HepG2 (cell line): ENCODE data around the gene OR4D9. TPM values are rescaled to one million over a fixed set of nuclear protein-coding genes. Genes with fewer than 3 reads are reported as not detected.

Source experiments
- ATAC-seq: fragments of 200-7000 bp; cut with Tn5 transposase; 3 replicates; pipeline ENCODE4 v1.9.1; 2020; ENCODE audit warnings: mild to moderate bottlenecking, moderate library complexity
- BruUV-seq: library from RNA; stranded (reverse); fragments of 400-500 nt; replicated peaks from 2 replicates; lab custom pipeline; 2021; lab: Mats Ljungman, UMichigan
- CTCF ChIA-PET: fragments of 300-600 bp; formaldehyde crosslinking; extraction: SDS; loops from one replicate; lab custom pipeline; 2021; ENCODE audit warnings: low total read pairs, inconsistent platforms, low intra/inter-chr PET ratio; lab: Yijun Ruan, JAX
- POLR2A ChIA-PET: fragments of 350-600 bp; sonication (Branson Sonifier 250); formaldehyde crosslinking; loops from one replicate; lab custom pipeline; 2020; ENCODE audit warnings: antibody characterized with exemption, inconsistent platforms; lab: Yijun Ruan, JAX
- DNase-seq: peaks from one replicate; pipeline ENCODE4 v3.0.0-alpha.2; 2015; ENCODE audit warnings: low spot score
- FAIRE-seq: peaks from 3 replicates; lab custom pipeline; 2011; peaks lifted over from hg19 to GRCh38; lab: Jason Lieb, UNC
- H2AFZ ChIP-seq: one replicate; pipeline ENCODE4 v1.6.1; 2011; ENCODE audit warnings: low read length, inconsistent platforms
- H3K27ac ChIP-seq: fragments of 300-600 bp; 3 replicates; pipeline ENCODE4 v1.8.0; 2011; ENCODE audit warnings: mixed run types, mild to moderate bottlenecking, mixed read lengths, low read length, inconsistent platforms; ENCODE audit not compliant: insufficient read depth; ENCODE audit errors: extremely low read length
- H3K27me3 ChIP-seq, 2 experiments: fragments of 200-600 bp in 1 of 2; 2 replicates in 1 of 2; 3 replicates in 1 of 2; pipeline versions ENCODE4 v1.6.0 to v1.8.0; 2011; ENCODE audit warnings: low read length in 2 of 2, mild to moderate bottlenecking in 2 of 2, moderate library complexity in 2 of 2, inconsistent platforms in 1 of 2; ENCODE audit not compliant: insufficient read depth in 2 of 2, control insufficient read depth in 1 of 2
- H3K36me3 ChIP-seq, 2 experiments: fragments of 200-600 bp in 1 of 2; replicated peaks in 1 of 2; 2 replicates in 1 of 2; 3 replicates in 1 of 2; pipeline versions ENCODE4 v1.5.1 to v1.8.0; 2011; ENCODE audit warnings: low read length in 2 of 2, inconsistent platforms in 1 of 2; ENCODE audit not compliant: insufficient read depth in 2 of 2, control insufficient read depth in 1 of 2
- H3K4me1 ChIP-seq: 2 replicates; pipeline ENCODE4 v1.5.1; 2012; ENCODE audit warnings: low read length, inconsistent platforms; ENCODE audit not compliant: insufficient read depth
- H3K4me2 ChIP-seq: 2 replicates; pipeline ENCODE4 v1.6.0; 2011; ENCODE audit warnings: low read depth, low read length, inconsistent platforms
- H3K4me3 ChIP-seq, 3 experiments: fragments of 200-600 bp in 1 of 3; sonication (generic), shearing (Covaris generic) in 1 of 3; replicated peaks in 1 of 3; 2 replicates each; pipeline ENCODE4 v1.5.1; 2011 to 2016; ENCODE audit warnings: low read length in 3 of 3, inconsistent platforms in 2 of 3, low read depth in 2 of 3, mild to moderate bottlenecking in 2 of 3, control low read depth in 1 of 3, mixed read lengths in 1 of 3; ENCODE audit not compliant: insufficient read depth in 1 of 3
- H3K79me2 ChIP-seq: one replicate; pipeline ENCODE4 v1.6.1; 2011; ENCODE audit warnings: low read length, inconsistent platforms; ENCODE audit not compliant: insufficient read depth
- H3K9ac ChIP-seq: 2 replicates; pipeline ENCODE4 v1.6.0; 2011; ENCODE audit warnings: mild to moderate bottlenecking, low read depth, low read length, inconsistent platforms; ENCODE audit not compliant: insufficient read depth
- H3K9me3 ChIP-seq: 2 replicates; pipeline ENCODE4 v1.5.1; 2012; ENCODE audit warnings: mild to moderate bottlenecking, low read length
- H4K20me1 ChIP-seq: 2 replicates; pipeline ENCODE4 v1.6.0; 2011; ENCODE audit warnings: inconsistent platforms, mild to moderate bottlenecking, low read length, moderate library complexity; ENCODE audit not compliant: insufficient read depth
- ETV5 ChIP-seq: IDR thresholded peaks from 2 replicates; pipeline ENCODE4 v1.6.1; 2018; ENCODE audit warnings: missing biosample characterization, missing genetic modification reagents, inconsistent platforms, borderline replicate concordance
- FOXA1 ChIP-seq, 2 experiments: fragments of 450-650 bp in 1 of 2; sonication (generic) in 1 of 2; formaldehyde crosslinking in 1 of 2; IDR thresholded peaks; 2 replicates each; pipeline versions ENCODE4 v1.4.0 to v1.6.1; 2016 to 2020; ENCODE audit warnings: missing genetic modification reagents in 1 of 2
- GABPA ChIP-seq, 2 experiments: IDR thresholded peaks; 2 replicates each; pipeline ENCODE4 v1.6.1; 2011 to 2016; ENCODE audit warnings: low read depth in 2 of 2, low read length in 1 of 2, missing biosample characterization in 1 of 2, missing genetic modification characterization in 1 of 2
- IRF1 ChIP-seq: sonication (generic); formaldehyde crosslinking; IDR thresholded peaks from 2 replicates; pipeline ENCODE4 v1.4.0; 2020; ENCODE audit warnings: low read depth, mild to moderate bottlenecking, missing genetic modification reagents
- ZBTB38 ChIP-seq: sonication (generic); formaldehyde crosslinking; IDR thresholded peaks from 2 replicates; pipeline ENCODE4 v1.5.1; 2020; ENCODE audit warnings: mild to moderate bottlenecking, missing genetic modification reagents
- ZNF20 ChIP-seq: sonication (generic); formaldehyde crosslinking; IDR thresholded peaks from 2 replicates; pipeline ENCODE4 v1.4.0; 2020; ENCODE audit warnings: mild to moderate bottlenecking, moderate library complexity, missing genetic modification reagents
- ZNF382 ChIP-seq: sonication (generic); formaldehyde crosslinking; IDR thresholded peaks from 2 replicates; pipeline ENCODE4 v1.5.0; 2020; ENCODE audit warnings: missing genetic modification reagents, mild to moderate bottlenecking, borderline replicate concordance
- ZNF549 ChIP-seq: sonication (generic); formaldehyde crosslinking; IDR thresholded peaks from 2 replicates; pipeline ENCODE4 v1.5.0; 2020; ENCODE audit warnings: missing genetic modification reagents
- ZNF775 ChIP-seq: sonication (generic); formaldehyde crosslinking; IDR thresholded peaks from 2 replicates; pipeline ENCODE4 v1.4.0; 2020; ENCODE audit warnings: missing genetic modification reagents, mild to moderate bottlenecking, moderate library complexity, borderline replicate concordance
- WGBS: methylation state at CpG from one replicate; pipeline ENCODE4 v1.1.6; 2017; ENCODE audit warnings: low lambda C conversion rate; 5-methylcytosine and 5-hydroxymethylcytosine counted together
- in situ Hi-C: cut with HindIII; loops from 2 replicates; pipeline ENCODE4 v1.10.0; 2017; ENCODE audit warnings: low pct_unique_long_range_greater_than_20kb; ENCODE audit not compliant: extremely low pct_ligation_motif_present
- intact Hi-C: fragments of 100-400 bp; cut with micrococcal nuclease; formaldehyde crosslinking; loops from one replicate; pipeline ENCODE4 v1.10.0; 2022; ENCODE audit not compliant: unreplicated experiment
- polyA plus RNA-seq, 8 experiments: library from polyadenylated mRNA; depleted of rRNA in 3 of 8; stranded (reverse) in 7 of 8; unstranded in 1 of 8; fragments of >200 nt; fragmentation: Illumina TruSeq in 4 of 8; extraction: Trizol in 4 of 8; gene quantifications; 2 replicates each; pipeline versions ENCODE4 v1.2.1 to v1.2.3, GENCODE V29; 2011 to 2016; ENCODE audit warnings: low read depth in 4 of 8, missing spikeins in 1 of 8, mixed read lengths in 1 of 8; ENCODE audit not compliant: insufficient read depth in 1 of 8
- total RNA-seq, 5 experiments: library from RNA; depleted of rRNA; stranded (reverse); fragments of >200 nt; fragmentation: Illumina TruSeq; extraction: Trizol; gene quantifications; 2 replicates each; pipeline ENCODE4 v1.2.3, GENCODE V29; 2016; ENCODE audit warnings: low read depth in 1 of 5
- TF ChIP-seq, protein P1 (sequence below): sonication (generic); formaldehyde crosslinking; conservative IDR thresholded peaks from 2 replicates; pipeline ENCODE4 v1.4.0; 2020; ENCODE audit warnings: missing genetic modification reagents
- TF ChIP-seq, protein P2 (sequence below): sonication (generic); formaldehyde crosslinking; IDR thresholded peaks from 2 replicates; pipeline ENCODE4 v1.8.1; 2022; ENCODE audit warnings: mild to moderate bottlenecking, missing genetic modification reagents
- TF ChIP-seq, protein P3 (sequence below): sonication (generic); formaldehyde crosslinking; IDR thresholded peaks from 2 replicates; pipeline ENCODE4 v1.8.0; 2022; ENCODE audit warnings: missing genetic modification reagents, mild to moderate bottlenecking, borderline replicate concordance

Gene OR4D9
- total and polyA plus RNA-seq, 2 of the 13 experiments (the other 11 are each of a cell fraction or from before 2014, with no cell fraction given) = not detected

GRCh38 chr11:59523541-59523940 is 12.2 kb downstream of the OR4D9 start:
- Histone ChIP-seq H3K4me1 (peaks cover 3% of the 10 kb centered on the region; the same call in 1 of the 2 replicates), H3K4me2 (no peak overlapping the region), H3K4me3 (no peak overlapping the region), H3K9ac (no peak overlapping the region), H3K9me3 (no peaks in the 10 kb centered on the region), H2AFZ (no peak overlapping the region), H3K36me3 (no peaks in the 10 kb centered on the region), H3K79me2 (no peaks in the 10 kb centered on the region), H3K27ac (no peak overlapping the region), H3K27me3 (peaks cover 0 to 7% of the 10 kb centered on the region in 2 experiments; a peak in 1 of 5 replicates), H4K20me1 (no peaks in the 10 kb centered on the region)
- ChIA-PET CTCF (no interaction called here), POLR2A (no interaction called here)
- ATAC-seq (peak; percentile 68), DNase-seq (no peak), FAIRE-seq (no peak)
- 0% methylated on average over 1 of the region's 1 CpG for WGBS
- intact Hi-C loops (no loop called here), in situ Hi-C loops (no loop called here)
- no peak for TF ChIP-seq ZNF20
- BruUV-seq = no TSS peak

DNA sequence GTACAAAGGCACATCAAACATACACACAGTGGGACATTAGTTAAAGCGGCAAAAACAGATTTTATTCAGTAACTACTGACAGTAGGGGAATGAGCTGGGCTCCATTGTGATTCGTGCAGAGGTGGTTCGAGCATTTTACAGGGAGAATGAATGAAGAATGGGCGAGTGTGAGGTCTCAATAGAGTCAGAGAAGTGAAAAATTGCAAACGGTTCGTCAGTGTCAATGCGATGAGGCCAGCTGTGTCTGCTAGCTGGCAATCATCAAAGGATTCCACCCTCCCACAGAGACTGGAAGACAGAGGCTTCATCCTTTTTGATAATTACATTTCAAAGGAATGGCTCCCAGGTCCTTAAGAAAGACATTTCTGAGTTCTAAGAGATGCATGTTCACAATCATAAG is 17.4 kb downstream of the OR4D9 start:
- Histone ChIP-seq H3K36me3 (no peaks in the 10 kb centered on the region), H3K4me2 (0 out of 2 replicates have a peak overlapping the region, but pooled peaks have one; percentile 11), H3K4me3 (no peak overlapping the region), H3K27ac (no peak overlapping the region), H2AFZ (no peak overlapping the region), H4K20me1 (no peaks in the 10 kb centered on the region), H3K9ac (no peak overlapping the region), H3K79me2 (no peaks in the 10 kb centered on the region), H3K27me3 (peaks cover 0 to 10% of the 10 kb centered on the region in 2 experiments; a peak in 1 of 5 replicates), H3K4me1 (peaks cover 15% of the 10 kb centered on the region; the same call in 1 of the 2 replicates), H3K9me3 (no peaks in the 10 kb centered on the region)
- no TSS peak for BruUV-seq
- ChIA-PET POLR2A (no interaction called here), CTCF (no interaction called here)
- 2% methylated on average over 7 of the region's 7 CpGs for WGBS
- FAIRE-seq = no peak
- ATAC-seq = no peak
- in situ Hi-C loops = no loop called here
- intact Hi-C loops = no loop called here
- DNase-seq = no peak
- TF ChIP-seq FOXA1 (IDR thresholded peaks at IDR 0.05) (no peak), FOXA1 (CRISPR knock-in tag; IDR thresholded peaks at IDR 0.05) (no peak), ZBTB38 (no peak), ZNF775 (CRISPR knock-in tag) (no peak), ZNF382 (CRISPR knock-in tag) (no peak), IRF1 (CRISPR knock-in tag) (no peak), ETV5 (no peak), GABPA (IDR thresholded peaks at IDR 0.05; ENCODE audit: low read depth, low read length) (no peak), GABPA (CRISPR knock-in tag; IDR thresholded peaks at IDR 0.05; ENCODE audit: low read depth) (no peak), ZNF549 (CRISPR knock-in tag) (no peak)
- TF ChIP-seq, protein P1, sequence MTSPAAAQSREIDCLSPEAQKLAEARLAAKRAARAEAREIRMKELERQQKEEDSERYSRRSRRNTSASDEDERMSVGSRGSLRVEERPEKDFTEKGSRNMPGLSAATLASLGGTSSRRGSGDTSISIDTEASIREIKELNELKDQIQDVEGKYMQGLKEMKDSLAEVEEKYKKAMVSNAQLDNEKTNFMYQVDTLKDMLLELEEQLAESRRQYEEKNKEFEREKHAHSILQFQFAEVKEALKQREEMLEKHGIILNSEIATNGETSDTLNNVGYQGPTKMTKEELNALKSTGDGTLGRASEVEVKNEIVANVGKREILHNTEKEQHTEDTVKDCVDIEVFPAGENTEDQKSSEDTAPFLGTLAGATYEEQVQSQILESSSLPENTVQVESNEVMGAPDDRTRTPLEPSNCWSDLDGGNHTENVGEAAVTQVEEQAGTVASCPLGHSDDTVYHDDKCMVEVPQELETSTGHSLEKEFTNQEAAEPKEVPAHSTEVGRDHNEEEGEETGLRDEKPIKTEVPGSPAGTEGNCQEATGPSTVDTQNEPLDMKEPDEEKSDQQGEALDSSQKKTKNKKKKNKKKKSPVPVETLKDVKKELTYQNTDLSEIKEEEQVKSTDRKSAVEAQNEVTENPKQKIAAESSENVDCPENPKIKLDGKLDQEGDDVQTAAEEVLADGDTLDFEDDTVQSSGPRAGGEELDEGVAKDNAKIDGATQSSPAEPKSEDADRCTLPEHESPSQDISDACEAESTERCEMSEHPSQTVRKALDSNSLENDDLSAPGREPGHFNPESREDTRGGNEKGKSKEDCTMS (CRISPR knock-in tag) = no peak
- TF ChIP-seq, protein P2, sequence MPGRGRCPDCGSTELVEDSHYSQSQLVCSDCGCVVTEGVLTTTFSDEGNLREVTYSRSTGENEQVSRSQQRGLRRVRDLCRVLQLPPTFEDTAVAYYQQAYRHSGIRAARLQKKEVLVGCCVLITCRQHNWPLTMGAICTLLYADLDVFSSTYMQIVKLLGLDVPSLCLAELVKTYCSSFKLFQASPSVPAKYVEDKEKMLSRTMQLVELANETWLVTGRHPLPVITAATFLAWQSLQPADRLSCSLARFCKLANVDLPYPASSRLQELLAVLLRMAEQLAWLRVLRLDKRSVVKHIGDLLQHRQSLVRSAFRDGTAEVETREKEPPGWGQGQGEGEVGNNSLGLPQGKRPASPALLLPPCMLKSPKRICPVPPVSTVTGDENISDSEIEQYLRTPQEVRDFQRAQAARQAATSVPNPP = no peak
- TF ChIP-seq, protein P3, sequence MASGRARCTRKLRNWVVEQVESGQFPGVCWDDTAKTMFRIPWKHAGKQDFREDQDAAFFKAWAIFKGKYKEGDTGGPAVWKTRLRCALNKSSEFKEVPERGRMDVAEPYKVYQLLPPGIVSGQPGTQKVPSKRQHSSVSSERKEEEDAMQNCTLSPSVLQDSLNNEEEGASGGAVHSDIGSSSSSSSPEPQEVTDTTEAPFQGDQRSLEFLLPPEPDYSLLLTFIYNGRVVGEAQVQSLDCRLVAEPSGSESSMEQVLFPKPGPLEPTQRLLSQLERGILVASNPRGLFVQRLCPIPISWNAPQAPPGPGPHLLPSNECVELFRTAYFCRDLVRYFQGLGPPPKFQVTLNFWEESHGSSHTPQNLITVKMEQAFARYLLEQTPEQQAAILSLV (CRISPR knock-in tag) = no peak
